ENCODE data around the gene PRADC1. TPM values are rescaled to one million over a fixed set of nuclear protein-coding genes. Genes with fewer than 3 reads are reported as not detected.
A peak's percentile ranks its signal among the peaks of the same experiment; 100 is the strongest.

Gene PRADC1
- total RNA-seq, 1 experiment from 2014 or later, result 24.1 TPM

- DNase-seq (ENCODE audit: low spot score), result no peak
Observed at GRCh38 chr2:73237168-73237567, 4.1 kb upstream of the PRADC1 start.

- DNase-seq (ENCODE audit: low spot score), result peak; percentile 1
Observed at GRCh38 chr2:73235315-73236028, 2.4 kb upstream of the PRADC1 start.

GRCh38 chr2:73233932-73234832 is 1.1 kb upstream of the PRADC1 start, which contains the start of gene CCT7:
TSS of gene CCT7 (plus strand) at chr2:73234308. CDS start at chr2:73234379, 71 bp downstream.
- peak; percentile 92 for DNase-seq (ENCODE audit: low spot score)

DNA sequence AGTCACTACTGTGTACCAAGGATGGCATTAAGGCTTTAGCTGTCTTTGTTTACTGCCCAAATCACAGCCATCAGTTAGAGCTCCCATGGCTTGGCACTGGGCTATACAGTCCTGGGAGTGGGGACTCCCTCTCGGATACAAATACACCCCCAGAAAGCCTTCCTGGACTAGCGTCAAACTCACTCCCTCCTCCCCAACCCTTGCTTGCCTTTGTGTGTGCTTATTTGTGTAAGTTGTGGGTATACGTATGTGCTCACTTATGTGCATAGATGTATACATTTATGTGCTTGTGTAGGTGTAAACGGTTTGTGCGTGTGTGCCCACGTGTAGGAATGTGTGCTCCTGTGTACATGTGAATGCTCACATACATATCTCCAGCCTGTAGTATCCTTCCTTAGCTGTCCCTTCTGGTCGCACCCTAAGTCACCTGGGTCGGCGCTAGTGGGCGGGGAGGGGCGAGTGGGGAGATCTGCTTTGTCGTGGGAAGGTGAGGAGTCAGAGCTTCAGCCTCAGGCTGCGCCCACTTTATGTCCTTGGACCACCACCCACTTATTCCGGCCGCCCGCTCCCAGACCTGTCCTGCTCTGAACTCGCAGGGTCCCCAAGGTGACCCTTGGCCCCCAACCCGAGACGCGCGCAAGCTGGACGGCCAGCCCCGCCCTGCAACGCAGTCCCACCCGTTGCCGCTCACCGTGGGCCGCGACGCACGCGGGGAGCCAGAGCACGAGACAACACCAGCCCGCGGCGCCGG is 461 bp downstream of the PRADC1 start:
- peak; percentile 51 for DNase-seq (ENCODE audit: low spot score)

GRCh38 chr2:73228631-73229030 is 4.4 kb downstream of the PRADC1 start:
- DNase-seq (ENCODE audit: low spot score), result no peak

DNA sequence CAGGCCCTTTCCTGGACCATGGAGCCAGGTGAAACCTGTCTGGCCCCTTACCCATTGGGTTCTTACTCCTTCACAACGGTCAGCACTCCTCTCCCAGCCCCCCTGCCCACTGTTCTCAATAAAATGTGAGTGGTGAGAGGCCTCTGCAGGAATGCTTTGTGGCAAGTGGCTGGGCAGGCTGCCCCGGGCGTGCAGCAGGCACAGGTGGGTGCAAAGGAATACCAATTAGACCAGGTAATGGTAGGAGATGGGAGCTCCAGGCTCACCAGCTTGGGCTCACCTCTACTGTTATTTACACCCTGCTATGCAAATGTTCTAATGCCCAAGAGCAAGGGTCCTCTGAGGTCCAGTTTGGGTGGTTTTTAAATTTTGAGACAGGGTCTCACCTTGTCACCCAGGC is 6.0 kb downstream of the PRADC1 start:
- DNase-seq (ENCODE audit: low spot score), result no peak

GRCh38 chr2:73225513-73226360 is 7.3 kb downstream of the PRADC1 start:
- DNase-seq (ENCODE audit: low spot score), result no peak

- DNase-seq (ENCODE audit: low spot score), result no peak
Observed at GRCh38 chr2:73223821-73224220, 9.2 kb downstream of the PRADC1 start.

DNA sequence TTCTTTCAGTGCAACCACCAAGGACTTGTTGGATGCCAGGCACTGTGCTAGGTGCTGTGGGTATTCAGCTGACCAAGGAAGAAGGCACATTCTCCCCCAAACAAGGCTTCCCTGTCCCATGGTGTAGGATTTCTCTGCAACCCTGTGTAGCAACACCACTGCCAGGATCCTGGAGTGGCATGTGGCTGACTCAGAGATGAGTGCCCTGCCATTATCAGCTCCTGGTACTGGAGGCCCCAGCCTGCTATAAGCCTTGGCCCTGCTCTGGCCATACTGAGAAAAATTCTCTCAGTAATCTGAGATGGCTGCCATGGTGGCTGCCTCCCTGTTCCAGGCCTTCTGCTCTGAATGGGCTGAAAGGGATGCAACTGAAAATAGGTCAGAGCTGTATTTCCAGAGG is 14.7 kb downstream of the PRADC1 start:
- DNase-seq (ENCODE audit: low spot score), result no peak

DNA sequence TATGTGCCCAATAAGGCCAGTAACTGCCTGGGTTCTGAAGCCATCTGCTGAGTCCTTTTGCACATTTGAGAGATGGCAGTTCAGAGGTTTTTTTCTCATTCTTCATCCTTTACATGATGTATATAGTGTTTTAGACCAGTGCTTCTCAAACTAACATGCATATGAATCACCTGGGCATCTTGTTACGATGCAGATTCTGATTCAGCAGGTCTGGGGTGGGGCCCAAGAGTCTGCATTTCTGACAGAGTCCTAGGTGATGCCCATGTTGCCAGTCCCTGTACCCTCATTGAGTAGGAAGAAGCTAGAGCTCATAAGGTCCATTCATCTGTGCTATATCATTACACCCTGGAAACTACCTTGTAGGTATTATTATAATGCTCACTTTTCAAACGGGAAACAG is 15.2 kb downstream of the PRADC1 start:
- DNase-seq (ENCODE audit: low spot score), result no peak

GRCh38 chr2:73217160-73217559 is 15.9 kb downstream of the PRADC1 start:
- DNase-seq (ENCODE audit: low spot score), result no peak

- DNase-seq (ENCODE audit: low spot score), result no peak
Observed at GRCh38 chr2:73215254-73215653, 17.8 kb downstream of the PRADC1 start.

DNA sequence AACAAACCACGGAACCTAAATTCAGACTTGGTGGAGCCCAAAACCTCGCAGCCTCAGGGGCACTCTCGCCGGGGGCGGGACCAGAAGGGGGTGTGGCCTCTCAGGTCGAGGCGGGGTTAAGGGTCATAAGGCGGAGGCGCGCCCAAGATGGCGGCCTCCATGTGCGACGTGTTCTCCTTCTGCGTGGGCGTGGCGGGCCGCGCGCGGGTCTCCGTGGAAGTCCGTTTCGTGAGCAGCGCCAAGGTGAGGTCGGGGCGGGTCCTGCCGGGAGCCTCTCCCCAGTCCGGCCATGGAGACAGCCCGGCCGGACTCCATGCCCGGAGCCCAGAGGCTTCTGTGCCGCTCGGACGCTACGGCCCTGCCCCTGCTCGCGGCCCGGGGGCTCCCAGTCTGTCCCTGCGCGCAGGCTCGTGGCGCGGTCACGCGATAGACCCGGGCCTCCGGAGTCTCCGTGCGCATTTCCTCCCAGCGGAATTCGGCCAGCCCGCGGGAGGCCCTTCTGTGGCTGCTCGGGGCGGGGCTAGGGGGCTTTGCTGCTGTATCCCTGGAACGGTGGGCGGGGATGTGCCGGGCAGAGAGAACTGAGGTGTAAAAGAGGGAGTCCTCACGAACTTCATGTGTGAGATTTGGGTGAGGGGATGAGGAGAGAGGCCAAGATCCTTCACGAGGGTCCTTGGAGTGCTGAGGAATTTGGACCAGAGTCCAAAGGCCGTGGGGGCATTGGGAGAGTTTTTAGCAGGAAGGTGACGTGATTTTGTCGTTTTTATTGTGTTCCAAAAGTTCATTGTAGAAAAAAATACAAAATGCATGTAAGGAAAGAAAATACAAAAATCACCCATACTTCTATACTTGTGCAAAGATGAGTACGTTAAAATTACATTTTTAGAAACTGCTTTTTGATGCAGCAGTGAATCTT is 18.7 kb downstream of the PRADC1 start, which contains the start of gene SMYD5:
Gene SMYD5, plus strand, starts transcription at position 126 of the 916 bp plus-strand sequence. Its CDS starts 22 bp downstream, at position 148.
- peak; percentile 81 for DNase-seq (ENCODE audit: low spot score)

- DNase-seq (ENCODE audit: low spot score), result peak; percentile 80
Observed at GRCh38 chr2:73212448-73213176, 20.4 kb downstream of the PRADC1 start.

GRCh38 chr2:73212098-73212447 is 21.0 kb downstream of the PRADC1 start:
- DNase-seq (ENCODE audit: low spot score), result no peak

- DNase-seq (ENCODE audit: low spot score), result no peak
Observed at GRCh38 chr2:73210696-73211095, 22.3 kb downstream of the PRADC1 start.

GRCh38 chr2:73210019-73210418 is 23.0 kb downstream of the PRADC1 start:
- DNase-seq (ENCODE audit: low spot score), result no peak

- no peak for DNase-seq (ENCODE audit: low spot score)
Observed at GRCh38 chr2:73208258-73208657, 24.8 kb downstream of the PRADC1 start.

GRCh38 chr2:73205611-73206010 is 27.4 kb downstream of the PRADC1 start:
- no peak for DNase-seq (ENCODE audit: low spot score)

Data from HT-29 (cell line).